GM19351 (cell line): ENCODE results near the gene HPS4.
"Not testable (repeated sequence)": the region's sequence is repeated elsewhere in the genome, so short reads cannot be mapped to it uniquely, and the experiment has no call there.

ENCODE experiments used
- ATAC-seq: cut with Tn5 transposase; IDR thresholded peaks from one replicate; pipeline ENCODE4 v1.9.1; 2021; ENCODE audit warnings: mild to moderate bottlenecking, moderate library complexity; ENCODE audit not compliant: unreplicated experiment

The HPS4 gene

GRCh38 chr22:26416670-26417276 is 66.8 kb downstream of the HPS4 start:
- no peak for ATAC-seq

DNA sequence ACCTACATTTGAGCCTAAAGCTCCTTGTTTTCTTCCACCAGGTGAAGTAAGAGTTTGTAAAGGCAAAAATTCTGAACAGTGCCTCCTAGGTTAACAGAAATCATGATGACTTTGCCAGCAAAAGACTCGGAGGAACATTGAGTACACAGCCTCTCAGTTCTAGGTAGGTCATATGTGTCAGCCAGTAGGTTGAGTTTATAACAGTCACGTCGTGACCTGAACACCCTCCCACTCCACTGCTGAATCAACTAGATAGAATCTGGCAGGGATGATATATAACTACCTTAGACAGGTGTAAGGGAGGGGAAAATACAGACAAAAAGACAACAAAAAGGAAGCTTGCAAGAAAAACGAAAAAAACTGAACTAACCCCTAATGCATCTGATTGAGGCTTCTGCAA is 67.3 kb downstream of the HPS4 start:
- ATAC-seq = no peak

GRCh38 chr22:26414347-26414746 is 69.2 kb downstream of the HPS4 start:
- no peak for ATAC-seq

GRCh38 chr22:26410386-26410785 is 73.2 kb downstream of the HPS4 start:
- ATAC-seq = no peak

GRCh38 chr22:26409719-26410335 is 73.8 kb downstream of the HPS4 start:
- no peak for ATAC-seq

DNA sequence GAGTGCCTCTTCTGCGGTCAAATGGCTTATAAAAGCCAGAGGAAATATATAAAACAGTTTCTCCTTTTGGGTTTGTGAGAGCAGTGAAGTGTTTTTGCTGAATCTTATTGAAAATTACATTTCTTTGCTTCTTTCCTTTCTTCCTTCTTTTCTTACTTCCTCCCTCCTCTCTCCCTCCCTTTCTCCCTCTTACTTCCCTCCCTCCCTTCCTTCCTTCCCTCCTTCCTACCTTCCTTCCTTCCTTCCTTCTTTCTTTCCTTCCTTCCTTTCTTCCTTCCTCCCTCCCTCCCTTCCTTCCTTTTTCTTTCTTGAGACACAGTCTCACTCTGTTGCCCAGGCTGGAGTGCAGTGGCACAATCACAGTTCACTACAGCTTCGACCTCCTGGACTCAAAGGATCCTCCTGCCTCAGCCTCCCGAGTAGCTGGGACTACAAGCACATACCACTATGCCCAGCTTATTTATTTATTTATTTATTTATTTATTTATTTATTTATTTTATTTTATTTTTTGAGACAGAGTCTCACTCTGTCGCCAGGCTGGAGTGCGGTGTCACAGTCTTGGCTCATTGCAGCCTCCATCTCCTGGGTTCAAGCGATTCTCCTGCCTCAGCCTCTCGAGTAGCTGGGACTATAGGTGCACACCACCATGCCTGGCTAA is 74.9 kb downstream of the HPS4 start:
- not testable (repeated sequence) for ATAC-seq

DNA sequence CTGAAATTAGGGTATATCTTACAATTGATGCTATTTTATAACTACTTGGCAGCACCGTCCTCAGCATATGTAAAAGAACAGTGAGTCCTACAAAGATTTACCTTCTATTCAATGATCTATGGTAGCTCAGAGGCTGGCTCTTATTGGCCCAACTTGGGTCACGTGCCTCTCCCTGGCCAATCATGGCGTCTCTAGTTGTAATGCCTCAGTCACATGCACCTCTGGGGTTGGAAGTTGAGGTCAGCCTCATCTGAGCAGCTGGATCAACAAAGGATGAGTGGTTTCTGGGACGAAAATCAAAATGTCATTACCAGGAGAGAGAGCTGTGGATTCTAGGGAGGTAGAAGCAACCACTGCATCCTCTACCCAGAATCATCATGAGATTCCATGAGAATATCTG is 77.5 kb downstream of the HPS4 start:
- no peak for ATAC-seq

- no peak for ATAC-seq
These were observed 78.6 kb downstream of the HPS4 start for GRCh38 chr22:26404851-26405421.

DNA sequence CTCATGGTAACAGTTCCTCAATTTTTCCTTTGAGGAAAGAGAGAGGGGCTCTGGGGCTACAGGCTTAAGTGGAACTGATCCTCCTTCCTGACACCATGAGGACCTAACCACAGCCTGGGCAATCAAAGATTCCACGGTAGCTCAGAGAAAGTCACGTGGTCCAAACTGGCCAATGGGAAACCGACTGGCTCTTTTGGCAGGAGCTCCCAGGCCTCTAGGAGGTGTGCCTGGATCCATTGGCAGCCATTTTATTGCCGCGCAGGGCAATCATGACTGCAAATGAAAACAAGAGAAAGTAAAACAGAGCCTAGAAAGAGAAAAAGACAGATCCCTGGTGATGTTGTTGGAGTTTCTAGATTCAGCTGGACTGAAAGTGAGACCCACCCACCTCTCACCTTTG is 81.9 kb downstream of the HPS4 start:
- ATAC-seq = no peak
